Measurements from ENCODE around the gene IHH.

IHH gene

GRCh38 chr2:219018286-219018685 is 42.4 kb downstream of the IHH start:
- DNase-seq = no peak

GRCh38 chr2:219017201-219017931 is 43.4 kb downstream of the IHH start:
- DNase-seq = no peak

GRCh38 chr2:219016721-219017120 is 44.0 kb downstream of the IHH start:
- no peak for DNase-seq

GRCh38 chr2:219010873-219011272 is 49.8 kb downstream of the IHH start:
- no peak for DNase-seq

GRCh38 chr2:219010162-219010756 is 50.5 kb downstream of the IHH start:
- no peak for DNase-seq

GRCh38 chr2:219009294-219009693 is 51.4 kb downstream of the IHH start:
- DNase-seq = no peak

Measured in activated CD4-positive, CD25-positive, alpha-beta regulatory T cell (primary cell).